HT-29 (cell line): ENCODE data around the gene FBXL13. TPM values are rescaled to one million over a fixed set of nuclear protein-coding genes. Genes with fewer than 3 reads are reported as not detected.

Experiments used
- DNase-seq: peaks from one replicate; pipeline ENCODE4 v3.0.0-alpha.2; 2015; ENCODE audit warnings: low spot score
- total RNA-seq: library from RNA; depleted of rRNA; stranded (reverse); fragments of >200 nt; shearing (Covaris generic); gene quantifications from 2 replicates; pipeline ENCODE4 v1.2.3, GENCODE V29; 2014

FBXL13 gene
- total RNA-seq, 1 experiment from 2014 or later, result 0.48 TPM

GRCh38 chr7:102896585-102896984, 178.0 kb downstream of the FBXL13 start:
- DNase-seq, result no peak

- DNase-seq, result no peak
Measured at GRCh38 chr7:102895602-102896001, 179.0 kb downstream of the FBXL13 start.

DNA sequence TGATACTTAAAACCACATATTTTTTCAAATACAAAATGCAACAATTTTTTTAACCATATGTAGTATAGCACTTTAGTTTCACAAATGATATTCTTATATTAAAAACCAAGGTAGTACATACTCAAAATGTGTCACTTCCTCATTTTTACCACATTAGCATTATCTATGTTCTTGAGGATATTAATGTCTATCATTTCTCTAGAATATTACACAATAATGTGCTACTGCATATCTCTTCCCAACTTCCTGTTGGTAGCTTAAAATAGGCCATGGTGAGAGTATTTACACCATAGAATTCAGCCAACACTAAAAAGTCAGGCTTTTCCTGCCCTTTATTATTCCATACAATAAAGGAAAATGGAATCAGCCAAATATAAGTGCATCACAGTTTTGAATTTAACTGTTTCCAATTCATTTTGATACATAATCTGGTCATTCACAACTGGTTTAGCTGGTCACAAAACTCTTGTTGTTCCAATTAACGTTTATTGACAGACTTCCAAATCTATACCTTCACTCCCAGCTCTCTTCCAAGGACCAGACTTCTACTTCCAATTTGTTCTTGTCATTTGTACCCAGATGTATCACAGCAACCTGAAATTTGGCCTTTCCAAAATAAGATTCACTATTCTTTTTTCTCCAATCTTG, 181.8 kb downstream of the FBXL13 start:
- DNase-seq, result no peak

GRCh38 chr7:102891693-102892261, 182.8 kb downstream of the FBXL13 start:
- DNase-seq, result peak; percentile 11

GRCh38 chr7:102890971-102891692, 183.5 kb downstream of the FBXL13 start:
- DNase-seq, result no peak

- DNase-seq, result no peak
Measured at GRCh38 chr7:102890292-102890970, 184.2 kb downstream of the FBXL13 start.

GRCh38 chr7:102889851-102890250, 184.7 kb downstream of the FBXL13 start:
- DNase-seq, result no peak

DNA sequence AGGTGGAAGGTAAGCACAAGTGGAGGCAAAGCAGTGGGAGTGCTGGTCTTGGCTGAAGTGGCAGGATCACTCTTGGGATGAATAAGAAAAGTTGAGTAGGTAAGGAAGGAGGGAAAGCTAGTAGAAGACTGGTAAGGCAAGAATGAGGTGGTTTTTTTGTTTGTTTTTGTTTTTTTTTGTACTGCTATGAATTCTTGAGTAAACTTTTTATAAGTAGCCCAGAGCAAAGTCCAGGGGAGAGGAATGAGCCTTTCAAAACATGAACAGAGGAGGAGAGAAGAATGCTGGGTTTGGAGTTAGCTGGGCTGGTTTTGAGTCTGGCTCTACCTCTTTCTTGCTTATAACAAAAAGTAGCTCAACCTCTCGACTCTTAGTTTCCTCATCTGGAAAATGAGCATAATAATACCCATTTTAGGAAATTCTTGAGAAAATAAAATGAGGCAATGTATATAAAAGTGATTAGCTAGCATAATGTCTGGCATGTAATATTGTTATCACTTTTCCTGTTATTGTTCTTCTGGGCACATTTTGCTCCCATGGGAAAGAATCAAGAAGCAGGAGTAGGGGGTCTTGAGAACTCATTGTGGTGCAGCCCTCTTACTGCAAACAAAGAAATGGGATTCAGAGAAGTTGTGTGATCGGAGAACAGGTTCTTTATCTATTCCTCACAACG, 185.9 kb downstream of the FBXL13 start:
- peak; percentile 48 for DNase-seq

GRCh38 chr7:102883098-102883860, 191.3 kb downstream of the FBXL13 start:
- DNase-seq, result peak; percentile 74

DNA sequence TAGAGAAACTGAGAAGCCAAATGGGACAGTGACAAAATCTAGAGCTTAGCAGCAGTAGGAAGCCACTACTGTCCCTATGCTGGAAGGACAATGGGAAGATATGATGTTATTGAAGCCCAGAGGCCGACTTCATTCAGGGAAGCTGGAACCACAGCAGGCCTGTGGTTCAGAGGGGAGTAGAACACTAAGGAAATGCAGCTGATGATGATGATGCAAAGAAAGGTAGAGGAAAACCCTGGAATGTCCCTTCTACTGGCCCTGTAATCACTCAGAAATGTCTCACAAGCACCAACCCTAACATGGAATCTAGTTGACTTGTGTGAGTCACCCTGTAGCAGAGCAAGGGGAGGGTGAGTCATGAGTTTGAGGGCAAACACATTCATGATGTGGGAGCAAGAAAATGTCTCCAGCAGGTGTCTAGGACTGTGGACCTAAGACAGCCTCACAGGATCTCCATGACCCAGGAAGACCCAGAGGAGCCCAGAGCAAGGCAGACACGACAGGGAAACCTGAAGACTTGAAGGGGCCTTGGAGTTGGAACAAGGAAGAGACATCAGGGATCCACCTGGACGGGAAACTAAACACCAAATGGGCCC, 198.8 kb downstream of the FBXL13 start:
- peak; percentile 88 for DNase-seq

DNA sequence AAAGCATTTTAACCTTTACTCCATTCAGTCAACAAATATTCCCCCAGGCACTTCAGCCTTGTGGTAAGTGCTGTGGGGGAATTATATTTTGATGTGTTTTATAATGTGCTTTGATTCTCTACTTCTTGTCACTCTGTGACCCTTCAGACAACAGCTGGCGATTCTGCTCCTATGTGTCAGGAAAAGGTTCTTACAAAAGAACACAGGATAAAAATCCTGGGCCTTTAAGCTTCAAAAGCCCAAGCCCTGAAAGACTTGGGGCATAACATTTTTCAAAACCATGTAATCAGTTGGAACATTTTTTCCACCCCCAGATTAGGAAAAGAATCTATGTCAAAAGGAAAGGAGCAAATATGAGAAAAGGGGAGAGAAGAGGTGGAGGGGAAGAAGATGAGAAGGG, 199.6 kb downstream of the FBXL13 start:
- no peak for DNase-seq

GRCh38 chr7:102874166-102874829, 200.3 kb downstream of the FBXL13 start:
- DNase-seq, result peak; percentile 83

DNA sequence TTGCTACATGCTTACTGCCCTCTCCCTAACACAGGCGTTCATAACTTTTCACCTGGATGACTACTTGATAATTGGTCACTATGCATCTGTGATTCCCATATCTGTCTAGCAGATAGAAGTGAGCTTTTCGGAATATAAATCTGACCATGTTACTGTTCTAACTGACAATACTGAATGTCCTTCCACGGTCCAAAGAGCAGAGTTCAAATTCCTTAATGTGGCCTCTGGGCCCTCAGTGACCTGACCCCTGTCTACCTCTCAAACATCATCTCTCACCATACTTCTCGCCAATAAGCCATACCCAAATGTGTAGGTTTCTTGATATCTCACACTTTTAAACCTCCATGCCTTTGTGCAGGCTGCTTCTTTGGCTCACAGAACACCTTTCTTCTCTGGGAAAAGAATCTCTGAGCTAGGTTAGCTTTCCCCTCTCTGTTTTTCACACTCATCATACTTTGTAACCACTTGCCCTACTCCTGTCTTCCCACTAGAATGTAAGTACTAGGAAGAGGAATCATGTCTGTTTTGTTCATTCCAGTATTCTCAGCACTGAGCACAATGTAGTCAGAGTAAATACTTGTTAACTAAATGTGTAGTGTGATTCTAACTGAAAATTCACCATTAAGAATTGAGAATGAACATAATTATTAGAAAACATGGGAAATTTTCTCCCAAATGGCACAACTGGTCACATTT, 201.0 kb downstream of the FBXL13 start:
- no peak for DNase-seq

- no peak for DNase-seq
Measured at GRCh38 chr7:102872460-102872859, 202.1 kb downstream of the FBXL13 start.

DNA sequence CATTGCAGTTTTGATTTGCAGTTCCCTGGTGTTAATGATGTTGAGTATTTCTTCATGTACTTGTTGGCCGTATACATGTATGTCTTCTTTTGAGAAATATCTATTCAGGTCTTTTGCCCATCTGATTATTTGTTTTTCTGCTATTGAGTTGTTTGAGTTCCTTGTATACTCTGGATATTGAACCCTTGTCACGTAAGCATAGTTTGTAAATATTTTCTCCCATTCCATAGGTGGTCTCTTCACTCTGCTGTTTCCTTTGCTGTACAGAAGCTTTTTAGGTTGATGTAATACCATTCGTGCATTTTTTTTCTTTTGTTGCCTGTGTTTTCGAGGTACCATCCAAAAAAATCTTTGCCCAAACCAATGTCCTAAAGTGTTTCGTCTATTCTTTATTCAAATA, 205.4 kb downstream of the FBXL13 start:
- no peak for DNase-seq

GRCh38 chr7:102866535-102867215, 207.9 kb downstream of the FBXL13 start:
- DNase-seq, result no peak

- DNase-seq, result no peak
Measured at GRCh38 chr7:102864958-102865357, 209.6 kb downstream of the FBXL13 start.

- DNase-seq, result no peak
Measured at GRCh38 chr7:102860351-102860811, 214.2 kb downstream of the FBXL13 start.

GRCh38 chr7:102859799-102860125, 214.8 kb downstream of the FBXL13 start:
- DNase-seq, result no peak
